GM19023 (cell line): ENCODE measurements around the gene BRD1.

Source experiments
- ATAC-seq: cut with Tn5 transposase; IDR thresholded peaks from one replicate; pipeline ENCODE4 v1.9.1; 2021; ENCODE audit warnings: mild to moderate bottlenecking, moderate library complexity; ENCODE audit not compliant: unreplicated experiment

Gene BRD1

DNA sequence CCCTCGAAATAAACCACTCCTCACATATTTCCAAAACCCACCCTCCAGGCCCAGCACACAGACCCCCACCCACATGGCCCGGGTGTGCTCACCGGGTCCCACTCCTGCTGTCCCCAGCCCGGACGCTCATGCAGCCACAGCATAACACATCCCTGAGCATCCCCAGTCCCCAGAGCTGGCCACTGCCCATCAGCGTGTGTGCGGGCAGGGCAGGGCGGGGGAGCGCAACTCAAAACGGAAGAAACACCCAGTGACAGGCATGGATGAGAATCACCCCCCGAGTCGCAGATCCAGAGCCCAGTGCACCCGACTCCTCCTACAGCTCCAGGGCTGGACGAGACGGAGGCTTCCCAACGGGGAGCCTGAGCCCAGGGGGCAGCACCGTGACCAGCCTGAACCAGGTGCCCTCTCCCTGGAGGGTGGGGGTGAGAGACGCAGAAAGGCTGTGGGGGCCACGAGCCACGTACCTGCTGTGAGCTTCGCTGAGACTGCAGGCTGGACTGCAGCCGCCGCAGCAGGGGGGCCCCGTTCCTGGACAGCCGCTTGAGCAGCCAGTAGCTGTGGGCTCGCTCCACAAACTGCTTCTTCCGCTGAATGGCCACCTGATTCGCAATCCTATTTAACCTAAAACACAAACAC lies 23.8 kb downstream of the BRD1 start:
- ATAC-seq: no peak

DNA sequence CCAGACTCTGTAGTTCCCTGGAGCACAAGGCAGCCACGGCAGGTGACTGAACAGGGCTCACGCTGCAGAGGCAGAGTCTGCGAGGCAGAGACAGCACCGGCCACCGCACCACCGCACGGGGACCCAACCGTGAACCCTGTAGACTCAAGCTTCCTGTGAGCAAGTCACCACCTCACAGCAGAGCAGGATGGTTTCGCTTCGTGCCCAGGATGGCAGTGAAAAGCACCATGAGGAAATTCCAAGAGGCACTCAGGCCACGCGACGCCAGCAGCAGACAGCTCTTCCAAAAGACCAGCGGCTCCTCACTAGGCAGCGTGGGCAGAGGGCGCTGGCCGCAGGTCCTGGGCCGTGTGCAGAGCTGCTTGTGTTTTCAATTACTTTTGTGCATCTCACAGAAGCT lies 24.5 kb downstream of the BRD1 start:
- no peak for ATAC-seq

DNA sequence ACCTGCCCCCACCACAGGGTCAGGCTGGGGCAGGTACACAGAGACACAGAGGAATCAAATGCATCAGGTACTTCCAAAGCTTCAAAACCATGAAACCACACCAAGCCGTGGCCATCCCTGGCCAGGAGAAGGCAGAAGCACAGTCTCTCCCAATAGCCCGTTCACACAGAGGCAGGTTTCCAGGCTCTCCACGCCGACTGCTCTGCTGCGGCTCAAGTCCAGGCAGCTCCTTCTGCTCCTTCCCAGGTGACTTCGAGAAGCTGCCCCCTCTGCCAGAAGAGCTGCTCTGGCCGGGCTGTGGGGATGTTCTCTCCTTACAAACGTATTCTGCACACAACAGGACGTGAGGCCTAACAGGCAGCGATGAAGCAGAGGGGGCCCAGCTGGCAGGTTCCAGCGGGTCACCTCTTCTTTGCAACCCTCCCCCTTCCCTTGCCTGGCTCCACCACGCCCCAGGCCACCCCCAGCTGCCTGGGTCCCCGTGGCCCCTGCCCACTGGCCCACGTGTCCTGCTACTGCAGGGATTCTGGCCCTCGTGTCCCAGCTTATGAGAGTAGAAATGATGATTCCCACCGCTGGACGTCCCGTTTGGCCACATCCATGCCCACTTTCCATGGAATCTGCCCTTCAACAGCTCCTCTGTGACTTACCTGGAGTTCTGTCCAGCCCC lies 26.1 kb downstream of the BRD1 start:
- no peak for ATAC-seq

DNA sequence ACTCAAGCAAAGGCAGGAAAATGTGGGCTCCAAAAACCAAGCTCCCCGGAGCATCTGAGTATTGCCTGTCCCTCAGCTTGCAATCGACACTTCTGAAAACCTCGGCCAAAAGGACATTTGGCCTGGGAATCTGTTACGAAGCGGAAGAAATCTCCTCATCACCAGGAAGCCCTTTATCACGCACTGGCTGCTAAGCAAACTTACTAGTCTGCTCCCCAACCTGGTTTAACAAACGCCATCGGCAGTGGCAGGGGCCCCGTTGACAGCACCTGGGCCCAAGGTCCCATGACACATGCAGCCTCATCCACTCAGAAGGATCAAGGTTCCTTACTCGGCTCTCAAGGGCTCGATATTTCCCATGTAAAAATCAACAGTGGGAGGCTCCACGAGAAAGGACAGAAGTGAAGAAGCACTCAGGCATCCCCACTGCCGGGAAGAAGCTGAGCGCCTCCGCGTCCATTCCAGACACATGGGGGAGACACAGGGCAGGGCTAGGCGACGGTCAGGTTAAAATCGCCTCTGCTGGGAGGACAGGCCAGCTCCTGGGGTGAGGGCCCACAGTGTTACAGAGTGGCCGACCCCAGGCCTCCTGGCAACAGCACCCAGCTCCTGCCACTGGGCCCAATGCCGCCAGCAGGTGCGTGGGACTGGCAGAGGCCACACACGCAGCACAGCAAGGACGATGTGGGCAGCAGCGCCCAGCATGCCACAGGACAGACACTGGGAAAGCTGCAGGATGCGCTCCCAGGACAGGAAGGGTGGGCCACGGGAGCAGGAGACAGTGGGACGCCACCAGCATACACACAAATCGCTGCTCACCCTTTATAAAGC lies 27.1 kb downstream of the BRD1 start:
- no peak for ATAC-seq

DNA sequence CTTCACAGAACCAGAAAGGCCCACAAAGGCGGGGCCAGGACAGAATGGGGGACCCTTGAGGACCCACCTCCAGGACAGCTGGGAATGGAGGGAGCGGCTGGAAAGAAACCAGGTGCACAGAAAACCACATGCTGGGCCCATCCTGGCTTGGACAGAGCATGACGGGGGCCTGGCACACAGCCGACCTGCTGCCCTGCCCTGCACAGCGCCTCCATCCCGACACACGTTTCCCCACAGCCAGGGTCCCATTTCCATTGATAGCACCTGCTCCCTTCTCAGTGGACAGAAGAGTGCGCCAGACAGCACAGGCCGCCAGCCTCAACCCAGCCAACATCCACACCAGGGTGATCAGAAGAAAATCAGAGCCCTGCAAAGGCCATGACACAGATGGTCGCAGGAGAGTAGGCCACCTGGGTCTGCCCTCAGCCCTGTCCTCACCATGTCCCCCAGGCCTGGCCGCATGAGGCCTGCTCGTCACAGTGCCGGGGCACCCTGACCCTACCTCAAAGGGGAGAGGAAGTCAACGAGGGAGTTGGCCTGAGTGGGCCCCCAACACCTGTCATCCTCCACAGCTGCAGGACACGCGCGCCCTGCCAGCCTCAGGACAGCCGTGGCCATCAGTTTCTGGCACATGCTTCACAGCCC lies 28.1 kb downstream of the BRD1 start:
- no peak for ATAC-seq

DNA sequence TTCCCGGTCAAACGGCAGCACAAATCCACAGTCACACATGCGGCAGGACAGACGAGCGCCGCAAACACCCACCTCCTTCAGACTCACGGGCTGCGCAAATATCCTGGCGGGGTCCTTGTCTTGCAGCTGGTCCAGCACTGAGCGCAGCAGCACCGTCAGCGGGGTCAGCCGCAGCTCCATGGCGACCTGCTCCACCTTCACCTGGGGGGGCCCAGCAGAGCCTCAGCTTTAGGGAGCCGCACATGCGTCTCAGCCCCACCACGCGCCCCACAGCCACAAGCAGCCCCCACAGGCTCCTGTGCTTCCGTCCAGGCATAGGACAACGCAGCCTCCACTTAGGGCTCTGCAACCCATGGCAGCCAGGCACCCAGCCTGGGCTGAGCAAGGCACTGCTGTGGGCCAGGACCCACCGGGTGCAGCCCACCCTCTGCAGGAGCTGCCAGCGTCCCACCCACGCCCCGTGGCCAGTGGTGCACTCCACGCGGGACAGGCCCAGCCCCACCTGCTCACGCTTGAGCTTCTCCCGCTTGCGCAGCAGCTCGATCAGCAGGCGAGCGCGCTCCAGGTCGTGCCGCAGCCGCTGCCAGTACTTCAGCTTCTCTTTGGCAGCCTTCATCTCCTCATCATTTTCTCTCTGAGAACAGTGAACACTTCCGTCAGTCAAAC lies 29.1 kb downstream of the BRD1 start:
- no peak for ATAC-seq

DNA sequence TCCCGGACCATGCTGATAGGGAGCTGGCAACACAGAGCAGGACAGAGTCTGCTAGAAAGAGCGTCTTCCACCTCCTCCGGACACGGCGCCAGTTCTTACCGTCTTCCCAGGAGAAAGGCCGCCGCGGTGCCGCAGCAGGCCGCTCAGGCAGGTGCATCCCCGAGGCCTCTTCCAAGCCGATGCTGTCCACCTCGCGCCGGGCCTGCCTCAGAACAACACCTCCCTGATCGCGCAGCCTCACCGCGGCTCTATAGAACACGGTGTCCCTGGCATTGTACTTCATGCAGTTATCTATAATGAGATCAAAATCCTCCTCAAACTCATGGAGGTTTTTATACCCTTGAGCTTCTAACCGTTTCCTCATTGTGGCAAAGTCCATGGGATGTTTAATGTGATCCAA lies 30.0 kb downstream of the BRD1 start:
- ATAC-seq: no peak

DNA sequence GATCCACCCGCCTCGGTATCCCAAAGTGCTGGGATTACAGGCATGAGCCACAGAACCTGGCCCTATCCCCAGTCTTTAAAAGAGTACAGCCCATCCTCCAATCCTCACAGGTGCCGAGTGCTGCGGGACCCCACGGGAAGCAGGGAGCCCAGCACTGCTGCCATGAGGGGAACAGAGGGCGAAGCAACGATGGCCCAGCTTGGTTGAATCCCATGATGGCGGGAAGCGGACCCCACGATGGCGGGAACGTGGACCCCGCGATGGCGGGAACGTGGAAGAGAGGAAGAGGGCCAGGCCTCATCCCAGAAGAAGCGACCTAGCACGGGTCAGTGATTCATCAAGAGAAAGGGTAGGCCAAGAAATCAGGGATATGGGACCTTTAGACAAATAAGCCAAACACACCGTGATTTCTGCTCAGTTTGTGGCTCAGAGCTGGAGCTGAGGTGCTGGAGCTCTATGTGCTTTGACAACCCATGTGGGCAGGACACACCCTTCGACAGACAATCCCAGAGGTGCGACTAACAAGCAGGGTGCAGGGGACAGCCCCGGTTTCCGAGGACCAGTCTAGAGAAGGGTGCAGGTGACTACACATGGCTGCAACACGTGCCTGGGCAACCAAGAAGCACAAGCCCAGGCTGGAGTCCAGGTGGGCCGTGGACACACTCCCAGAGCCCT lies 30.9 kb downstream of the BRD1 start:
- ATAC-seq: no peak

DNA sequence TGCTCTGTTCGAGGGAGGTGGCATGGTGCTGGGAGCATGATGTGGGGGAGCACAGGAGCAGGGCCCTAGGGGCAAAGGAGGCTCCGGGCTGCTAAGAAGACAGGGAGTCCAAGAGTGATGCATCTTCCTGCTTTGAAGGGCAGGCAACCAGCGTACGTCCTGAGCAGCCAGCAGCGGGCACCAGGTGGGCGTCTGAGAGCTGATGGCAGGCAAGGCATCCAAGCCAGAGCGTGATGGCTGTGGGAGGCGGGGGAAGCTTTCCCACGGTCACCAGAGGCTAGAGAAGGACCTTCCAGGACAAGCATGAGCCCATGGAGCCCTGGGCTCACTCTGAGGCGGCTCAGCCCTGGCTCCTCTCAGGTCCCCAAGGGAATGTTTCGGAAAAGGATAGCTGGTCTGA lies 32.2 kb downstream of the BRD1 start:
- ATAC-seq: no peak

DNA sequence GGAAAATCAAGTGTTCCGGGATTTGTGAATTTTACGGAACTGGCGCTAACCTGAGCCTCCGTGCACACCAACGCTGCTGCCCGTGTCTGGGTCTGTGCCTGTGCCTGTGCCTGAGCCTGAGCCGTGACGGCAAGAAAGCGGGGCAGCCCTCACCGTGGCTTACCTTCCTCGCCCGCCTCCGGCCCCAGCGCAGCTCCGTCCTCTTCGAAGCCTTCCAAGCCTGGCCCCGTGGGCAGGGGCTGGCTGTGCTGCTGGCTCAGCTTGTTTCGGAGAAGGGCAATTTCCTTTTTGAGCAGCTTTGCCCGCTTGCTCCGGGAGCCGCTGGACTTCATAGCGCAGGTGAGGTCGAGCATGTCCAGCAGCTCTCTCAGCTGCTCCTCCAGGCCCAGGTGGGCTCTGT lies 33.8 kb downstream of the BRD1 start:
- ATAC-seq: no peak

DNA sequence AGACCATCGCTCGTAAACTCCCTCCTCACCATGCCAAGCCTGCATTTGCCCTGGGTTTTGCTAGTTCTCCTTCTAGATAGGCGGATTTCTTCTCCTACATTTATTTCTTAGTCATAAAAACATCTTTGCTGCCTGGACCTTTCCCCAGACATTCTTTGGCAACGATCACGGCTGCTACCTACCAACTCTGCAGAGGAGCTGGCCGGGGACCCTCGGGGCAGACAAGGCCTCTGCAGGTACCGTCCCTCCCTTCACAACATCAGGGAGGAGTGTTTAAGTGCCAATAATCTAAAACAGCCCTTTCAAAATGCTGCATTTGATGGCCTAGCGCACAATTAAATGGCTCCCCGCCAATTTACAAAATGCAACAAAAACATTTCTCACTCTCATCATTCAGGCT lies 34.4 kb downstream of the BRD1 start:
- no peak for ATAC-seq

DNA sequence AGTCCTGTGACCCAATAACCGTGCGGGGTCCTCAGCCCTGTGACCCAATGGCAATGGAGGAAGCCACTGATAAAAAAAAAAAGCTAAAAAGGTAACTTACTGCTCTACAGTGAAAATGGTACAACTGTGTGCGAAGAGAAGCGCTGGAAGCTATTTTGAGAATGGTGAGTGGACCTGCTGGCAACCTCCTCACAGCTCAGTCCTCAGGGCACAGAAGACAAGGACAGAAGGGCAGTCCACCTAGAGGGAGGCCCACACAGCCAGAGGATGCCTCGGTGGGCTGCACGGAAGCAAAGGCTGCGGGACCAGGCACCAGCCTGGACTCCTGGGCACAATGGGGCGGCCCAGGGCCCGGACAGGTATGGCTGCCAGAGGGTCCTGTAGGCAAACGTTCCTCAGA lies 35.6 kb downstream of the BRD1 start:
- no peak for ATAC-seq

DNA sequence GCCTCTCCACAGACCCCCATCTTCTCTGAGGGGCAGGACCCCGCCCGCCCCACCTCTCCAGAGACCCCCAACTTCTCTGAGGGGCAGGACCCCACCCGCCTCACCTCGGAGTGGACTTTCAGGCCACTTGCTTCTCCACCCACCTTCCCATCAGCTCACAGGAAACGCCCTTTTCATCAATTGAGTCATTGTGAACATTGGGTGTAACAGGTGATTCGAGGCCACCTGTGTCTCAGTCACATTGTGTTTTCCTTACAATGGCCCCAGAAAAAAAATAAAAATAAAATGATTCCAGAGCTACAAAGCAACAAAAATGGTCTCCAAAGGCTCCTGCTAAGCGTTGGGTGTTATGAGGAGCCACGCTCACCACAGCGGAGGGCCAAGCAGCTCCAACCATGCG lies 36.0 kb downstream of the BRD1 start:
- ATAC-seq: no peak

DNA sequence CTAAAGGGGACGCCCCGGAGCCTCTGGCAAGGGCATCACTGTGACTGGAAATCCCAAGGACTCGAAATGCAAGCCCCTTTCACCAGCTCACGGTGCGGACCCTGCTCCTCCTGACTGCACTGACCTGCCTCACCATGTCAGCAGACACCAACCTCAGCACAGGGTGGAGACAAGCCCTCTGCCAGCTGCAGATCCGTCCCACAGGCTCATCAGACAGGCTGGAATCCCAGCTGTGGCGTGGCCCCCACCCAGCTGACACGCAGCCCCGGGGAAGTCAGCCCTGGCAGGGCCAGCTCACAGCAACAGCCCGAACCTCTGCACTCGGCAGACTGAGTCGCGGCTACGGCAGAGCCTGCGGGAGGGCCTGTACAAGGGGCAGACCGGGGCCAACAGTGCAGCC lies 36.8 kb downstream of the BRD1 start:
- no peak for ATAC-seq

DNA sequence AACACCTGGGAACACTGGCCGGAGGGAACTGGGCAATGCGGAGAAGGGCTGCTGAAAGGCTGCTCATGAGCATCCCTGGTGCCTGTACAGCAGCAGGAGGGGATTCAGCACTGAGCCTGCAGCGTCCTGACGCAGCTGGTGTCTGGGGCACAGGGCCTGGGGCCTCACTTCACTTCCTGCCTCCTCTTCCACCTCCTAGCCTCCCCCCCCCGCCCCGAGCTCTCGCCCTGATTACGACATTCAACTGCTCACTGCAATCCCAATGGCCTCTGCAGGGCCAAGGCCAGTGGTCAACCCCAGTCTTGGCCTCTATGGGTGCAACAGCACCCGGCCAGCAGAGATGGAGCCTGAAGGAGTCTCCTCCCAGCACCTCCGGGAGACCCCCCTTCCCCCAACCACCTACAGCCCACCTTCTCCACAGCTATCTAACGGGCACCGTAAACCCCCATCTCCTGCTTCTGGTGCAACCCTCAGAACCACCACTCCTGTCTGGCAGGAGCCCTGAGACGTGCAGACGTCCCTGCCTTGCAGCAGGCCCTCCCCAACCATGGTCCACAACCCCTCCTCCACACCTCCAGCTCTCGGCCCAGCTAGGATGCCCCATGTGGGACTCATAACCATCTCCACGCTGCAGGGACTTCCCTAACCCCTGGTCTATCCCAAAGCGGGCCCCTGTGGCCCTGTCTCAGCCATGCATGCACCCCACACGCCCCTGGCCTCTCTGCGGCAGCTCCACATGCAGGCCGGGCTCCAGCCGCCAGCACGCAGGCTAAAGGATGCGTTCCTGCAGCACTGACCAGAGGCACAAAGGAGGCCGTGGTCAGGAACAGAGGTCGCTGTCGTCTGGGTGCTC lies 38.2 kb downstream of the BRD1 start:
- no peak for ATAC-seq

DNA sequence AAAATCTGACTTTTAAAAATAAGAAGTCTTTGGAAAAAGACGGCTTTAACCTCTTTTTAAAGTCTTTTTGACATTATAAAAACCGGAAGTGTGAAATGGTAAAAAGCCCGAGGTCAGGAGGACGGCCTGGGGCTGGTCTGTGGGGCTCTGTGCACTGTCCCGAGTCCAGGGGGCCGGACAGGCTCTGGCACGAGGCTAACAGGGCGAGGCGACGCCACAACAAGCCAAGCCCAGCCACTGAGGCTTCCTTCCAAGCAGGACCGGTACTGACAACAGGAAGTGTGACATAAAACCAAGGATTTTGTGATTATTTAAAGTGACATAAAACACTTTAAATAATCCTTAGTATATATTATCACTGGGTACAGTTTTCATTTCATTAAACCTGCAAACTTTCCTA lies 39.2 kb downstream of the BRD1 start:
- no peak for ATAC-seq

DNA sequence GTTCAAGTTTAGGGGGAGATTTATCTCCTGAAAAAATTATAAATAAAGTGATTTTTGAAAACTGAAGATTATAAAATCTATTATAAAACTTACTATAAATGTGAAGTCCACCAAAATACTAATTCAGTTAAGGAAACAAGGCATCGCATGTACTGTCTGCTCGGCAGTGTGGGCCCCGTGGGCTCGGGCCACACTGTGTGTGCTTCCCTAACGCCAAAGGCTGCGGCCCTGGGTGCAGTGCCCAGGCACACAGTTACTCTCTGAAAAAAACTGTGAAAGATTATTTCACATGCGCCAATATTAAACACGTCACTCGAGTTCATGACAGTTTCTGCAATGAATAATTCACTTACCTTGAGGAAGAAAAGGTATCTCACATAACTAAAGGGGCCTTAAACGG lies 39.8 kb downstream of the BRD1 start:
- no peak for ATAC-seq

DNA sequence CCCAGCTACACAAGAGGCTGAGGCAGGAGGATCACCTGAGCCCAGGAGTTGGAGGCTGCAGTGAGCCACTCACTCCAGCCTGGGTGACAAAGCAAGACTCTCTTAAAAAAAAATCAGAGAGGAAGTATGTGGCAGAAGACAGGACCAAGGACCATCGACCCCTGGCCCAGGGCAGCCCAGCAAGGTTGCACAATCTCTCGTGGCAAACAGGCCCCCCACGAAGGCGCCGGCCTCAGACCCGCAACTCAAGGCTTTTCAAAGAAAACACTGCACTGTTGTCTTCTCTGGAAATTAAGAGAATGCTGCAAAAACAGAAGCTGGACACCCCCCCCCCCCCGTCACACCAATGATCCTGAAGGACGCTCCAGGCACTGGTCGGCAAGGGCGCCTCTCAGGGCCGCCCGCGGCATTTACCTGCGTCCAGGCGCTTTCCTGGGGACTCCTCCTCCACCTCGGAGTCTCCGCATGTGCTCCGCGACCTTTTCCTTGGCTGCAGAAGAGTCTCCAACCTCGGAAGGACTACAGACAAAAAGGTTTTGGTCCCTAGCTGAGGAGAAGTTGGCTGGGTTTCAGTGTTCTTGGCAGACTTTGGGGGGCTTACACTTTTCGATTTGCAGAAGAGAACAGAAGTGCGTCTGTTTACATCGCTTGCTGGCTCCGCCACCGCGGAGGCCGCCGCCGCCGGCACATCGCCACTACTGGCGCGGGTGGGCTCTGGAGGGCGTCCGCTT lies 40.5 kb downstream of the BRD1 start:
- no peak for ATAC-seq

DNA sequence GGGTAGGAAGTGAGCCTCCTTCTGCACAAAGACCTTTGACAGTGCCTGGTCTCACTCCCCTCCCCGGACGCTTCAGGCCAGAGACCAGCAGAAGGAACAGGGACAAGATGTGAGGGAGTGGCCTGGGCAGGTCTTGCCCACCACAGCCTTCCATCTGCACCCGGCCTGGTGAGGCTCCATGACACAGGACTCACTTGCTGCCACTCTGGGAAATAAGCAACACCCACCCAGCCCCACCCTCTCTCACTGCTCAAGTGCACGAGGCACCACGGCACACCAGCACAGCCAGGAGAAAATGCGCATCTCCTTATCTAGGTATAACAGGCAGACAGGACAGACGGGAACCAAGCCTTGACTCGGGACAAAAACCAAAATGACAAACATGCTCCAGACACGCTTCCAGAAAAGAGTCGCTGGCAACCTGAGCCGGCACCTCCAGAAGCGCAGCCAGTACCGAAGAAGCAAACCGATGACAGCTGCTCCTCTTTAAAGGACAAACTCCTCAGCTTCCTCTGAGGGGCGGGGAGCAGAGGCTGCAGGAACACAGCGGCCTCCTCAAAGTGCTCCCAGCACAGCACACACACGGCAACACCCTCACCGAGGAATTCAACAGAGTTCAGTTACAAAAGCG lies 41.7 kb downstream of the BRD1 start:
- ATAC-seq: no peak
